Measurements from ENCODE around the gene TP53TG5.

DNA sequence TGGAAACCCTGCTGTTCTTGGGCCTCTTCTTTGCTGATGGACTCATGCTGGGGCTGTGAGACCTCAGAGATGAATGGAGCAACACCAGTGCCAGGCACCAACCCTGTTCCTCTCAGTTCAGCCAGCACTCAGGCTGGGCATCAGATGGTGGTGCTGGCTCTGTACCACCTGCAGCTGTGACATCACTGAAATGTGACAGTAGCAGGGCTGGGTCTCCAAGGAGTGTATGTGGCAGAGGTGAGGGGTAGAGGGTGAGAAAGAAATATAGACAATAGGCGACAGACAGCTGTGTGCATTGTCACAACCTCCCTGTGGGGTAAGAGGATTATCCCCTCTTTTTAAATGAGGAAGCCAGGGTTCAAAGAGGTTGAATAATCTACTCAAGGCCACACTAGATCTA is at the start of gene TP53TG5:
- no peak for TF ChIP-seq CTCF (IDR thresholded peaks at IDR 0.05)
- TF ChIP-seq EZH2 (IDR thresholded peaks at IDR 0.05), result no peak
